GM19240 (cell line): Measurements from ENCODE around the gene TRIM56.
"Not testable (repeated sequence)": the region's sequence is repeated elsewhere in the genome, so short reads cannot be mapped to it uniquely, and the experiment has no call there.

Experiments used
- DNase-seq: peaks from one replicate; pipeline ENCODE4 v3.0.0; 2011; ENCODE audit warnings: low spot score; ENCODE audit not compliant: insufficient read length

TRIM56 gene

GRCh38 chr7:101088858-101089529 lies 3.7 kb downstream of the TRIM56 start:
- DNase-seq = no peak

DNA sequence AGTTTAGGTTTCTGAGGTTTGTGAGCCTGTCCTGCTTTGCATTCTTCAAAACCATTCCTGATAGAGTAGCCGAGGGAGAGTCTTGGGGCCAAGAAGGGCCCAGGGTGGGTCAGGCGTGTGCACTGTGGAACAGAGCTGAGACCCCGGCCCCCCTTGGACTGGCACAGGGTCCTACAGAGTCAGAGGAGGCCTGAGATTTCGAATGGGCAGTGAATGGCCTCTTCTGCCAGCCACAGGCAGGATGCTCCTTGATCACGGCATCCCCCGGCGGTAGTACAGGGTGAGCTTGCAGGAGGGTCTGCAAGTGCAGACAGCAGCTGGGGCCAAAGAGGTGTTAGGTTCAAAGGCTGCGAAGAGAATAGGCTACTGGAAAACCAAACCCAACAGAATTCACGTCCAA lies 4.6 kb downstream of the TRIM56 start:
- no peak for DNase-seq

DNA sequence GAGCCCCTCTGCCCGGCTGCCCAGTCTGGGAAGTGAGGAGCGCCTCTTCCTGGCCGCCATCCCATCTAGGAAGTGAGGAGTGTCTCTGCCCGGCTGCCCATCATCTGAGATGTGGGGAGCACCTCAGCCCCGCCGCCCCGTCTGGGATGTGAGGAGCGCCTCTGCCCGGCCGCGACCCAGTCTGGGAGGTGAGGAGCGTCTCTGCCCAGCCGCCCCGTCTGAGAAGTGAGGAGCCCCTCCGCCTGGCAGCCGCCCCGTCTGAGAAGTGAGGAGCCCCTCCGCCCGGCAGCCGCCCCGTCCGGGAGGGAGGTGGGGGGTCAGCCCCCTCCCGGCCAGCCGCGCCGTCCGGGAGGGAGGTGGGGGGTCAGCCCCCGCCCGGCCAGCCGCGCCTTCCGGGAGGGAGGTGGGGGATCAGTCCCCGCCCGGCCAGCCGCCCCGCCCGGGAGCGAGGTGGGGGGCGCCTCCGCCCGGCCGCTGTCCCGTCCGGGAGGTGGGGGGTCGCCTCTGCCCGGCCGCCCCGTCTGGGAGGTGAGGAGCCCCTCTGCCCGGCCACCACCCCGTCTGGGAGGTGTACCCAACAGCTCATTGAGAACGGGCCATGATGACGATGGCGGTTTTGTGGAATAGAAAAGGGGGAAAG lies 7.1 kb downstream of the TRIM56 start:
- not testable (repeated sequence) for DNase-seq

- no peak for DNase-seq
Observed at GRCh38 chr7:101093906-101094305, 8.6 kb downstream of the TRIM56 start.

- DNase-seq = no peak
Observed at GRCh38 chr7:101094376-101094775, 9.1 kb downstream of the TRIM56 start.

DNA sequence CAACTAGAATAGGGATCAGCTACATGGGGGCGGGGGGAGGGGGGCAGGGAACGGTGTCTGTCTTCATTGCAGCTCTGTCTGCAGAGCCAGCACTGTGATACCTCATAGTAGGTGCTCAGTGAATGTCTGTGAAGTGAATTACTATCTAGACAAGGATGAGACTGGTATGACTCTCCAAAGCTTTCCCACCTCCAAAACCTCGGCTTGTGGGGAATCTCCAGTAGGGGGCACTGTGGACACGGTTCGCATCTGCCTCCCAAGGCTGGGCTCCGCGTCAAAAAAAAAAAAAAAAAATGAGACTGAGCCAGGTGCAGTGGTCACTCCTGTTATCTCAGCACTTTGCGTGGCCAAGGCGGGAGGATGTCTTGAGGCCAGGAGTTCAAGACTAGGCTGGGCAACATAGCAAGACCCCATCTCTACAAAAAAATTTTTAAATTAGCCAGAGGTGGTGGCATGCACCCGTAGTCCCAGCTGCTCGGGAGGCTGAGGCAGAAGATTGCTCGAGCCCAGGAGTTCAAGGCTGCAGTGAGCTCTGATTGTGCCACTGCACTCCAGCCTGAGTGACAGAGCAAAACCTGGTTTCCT lies 9.6 kb downstream of the TRIM56 start:
- DNase-seq = no peak

GRCh38 chr7:101096331-101096956 lies 11.2 kb downstream of the TRIM56 start:
- DNase-seq = no peak

GRCh38 chr7:101096957-101097347 lies 11.7 kb downstream of the TRIM56 start:
- DNase-seq = no peak

DNA sequence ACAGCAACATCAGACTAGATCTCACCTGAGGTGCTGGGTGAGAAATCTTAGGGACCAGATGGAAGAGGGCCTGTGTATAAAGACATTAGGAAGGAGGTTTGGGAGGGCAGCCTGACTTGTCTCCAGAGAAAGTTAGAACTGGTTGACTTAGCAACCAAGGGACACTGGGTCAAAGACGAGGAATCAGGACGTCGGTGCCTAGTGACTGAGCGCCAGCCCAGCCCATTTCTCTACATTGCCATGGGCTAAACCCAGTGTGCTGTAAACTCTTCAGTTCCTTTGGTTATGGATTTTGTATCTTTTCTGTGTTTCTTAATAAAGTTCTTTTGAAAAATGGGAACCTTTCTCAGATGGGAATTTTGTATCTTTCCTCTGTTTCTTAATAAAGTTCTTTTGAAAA lies 12.3 kb downstream of the TRIM56 start:
- DNase-seq = no peak

GRCh38 chr7:101099969-101100781 lies 14.9 kb downstream of the TRIM56 start:
- DNase-seq = no peak

DNA sequence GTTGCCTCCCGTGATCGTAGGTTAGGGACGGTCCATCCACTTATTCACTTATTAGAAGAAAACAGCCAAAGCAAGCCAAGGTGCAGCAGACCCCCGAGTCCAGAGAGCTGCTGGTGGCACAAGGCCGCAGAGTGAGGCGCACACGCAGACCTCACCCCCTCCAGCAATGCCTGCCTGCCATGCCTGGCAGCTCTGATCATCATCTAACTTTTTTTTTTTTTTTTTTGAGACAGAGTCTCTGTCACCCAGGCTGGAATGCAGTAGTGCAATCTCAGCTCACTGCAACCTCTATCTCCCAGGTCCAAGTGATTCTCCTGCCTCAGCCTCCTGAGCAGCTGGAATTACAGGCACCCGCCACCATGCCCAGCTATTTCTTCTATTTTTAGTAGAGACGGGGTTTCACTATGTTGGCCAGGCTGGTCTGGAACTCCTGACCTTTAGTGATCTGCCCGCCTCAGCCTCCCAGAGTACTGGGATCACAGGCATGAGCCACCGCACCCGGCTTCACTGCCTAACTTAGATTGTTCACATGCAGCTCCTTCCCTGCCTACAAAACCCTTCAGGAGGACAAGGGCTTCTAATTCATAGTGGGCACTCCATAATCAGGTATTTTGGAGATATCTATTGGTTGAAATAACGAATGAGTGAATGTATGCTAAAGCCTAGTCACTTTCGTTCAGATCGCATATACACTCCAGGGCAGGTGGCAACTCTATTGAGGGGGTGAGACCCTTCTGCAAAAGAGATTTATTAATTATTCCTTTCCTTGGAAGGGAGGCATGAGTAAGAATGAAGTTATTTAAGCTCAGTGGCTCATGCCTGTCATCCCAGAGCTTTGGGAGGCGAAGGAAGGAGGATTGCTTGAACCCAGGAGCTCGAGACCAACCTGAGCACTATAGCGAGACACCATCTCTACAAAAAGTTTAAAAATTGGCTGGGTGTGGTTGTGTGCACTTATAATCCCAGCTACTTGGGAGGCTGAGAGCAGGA lies 15.9 kb downstream of the TRIM56 start:
- DNase-seq = no peak

DNA sequence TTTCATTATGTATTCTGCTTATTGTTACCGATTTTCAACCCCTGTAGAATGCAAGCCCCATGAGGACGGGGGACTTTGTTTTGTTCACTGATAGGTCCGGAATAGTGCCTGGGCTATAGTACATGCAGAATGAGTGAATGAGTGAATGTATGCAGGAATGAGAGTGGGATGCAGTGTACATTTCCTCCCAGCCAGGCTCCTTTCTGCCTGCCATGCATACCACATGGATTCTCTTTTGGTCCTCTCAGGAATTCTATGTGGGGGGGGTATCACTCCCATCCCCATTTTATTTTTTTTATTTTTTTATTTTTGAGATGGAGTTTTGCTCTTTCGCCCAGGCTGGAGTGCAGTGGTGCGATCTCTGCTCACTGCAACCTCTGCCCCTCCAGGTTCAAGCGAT lies 16.7 kb downstream of the TRIM56 start:
- DNase-seq = no peak

DNA sequence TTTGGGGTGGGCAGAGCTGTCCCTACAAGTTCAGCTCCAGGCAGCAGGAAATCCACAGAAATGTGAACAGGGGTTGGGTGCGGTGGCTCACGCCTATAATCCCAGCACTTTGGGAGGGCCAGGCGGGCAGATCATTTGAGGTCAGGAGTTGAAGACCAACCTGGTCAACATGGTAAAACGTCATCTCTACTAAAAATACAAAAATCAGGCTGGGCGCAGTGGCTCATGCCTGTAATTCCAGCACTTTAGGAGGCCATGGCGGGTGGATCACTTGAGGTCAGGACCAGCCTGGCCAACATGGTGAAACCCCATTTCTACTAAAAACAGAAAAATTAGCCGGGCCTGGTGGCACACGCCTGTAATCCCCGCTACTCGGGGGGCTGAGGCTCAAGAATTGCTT lies 18.4 kb downstream of the TRIM56 start:
- DNase-seq = not testable (repeated sequence)

DNA sequence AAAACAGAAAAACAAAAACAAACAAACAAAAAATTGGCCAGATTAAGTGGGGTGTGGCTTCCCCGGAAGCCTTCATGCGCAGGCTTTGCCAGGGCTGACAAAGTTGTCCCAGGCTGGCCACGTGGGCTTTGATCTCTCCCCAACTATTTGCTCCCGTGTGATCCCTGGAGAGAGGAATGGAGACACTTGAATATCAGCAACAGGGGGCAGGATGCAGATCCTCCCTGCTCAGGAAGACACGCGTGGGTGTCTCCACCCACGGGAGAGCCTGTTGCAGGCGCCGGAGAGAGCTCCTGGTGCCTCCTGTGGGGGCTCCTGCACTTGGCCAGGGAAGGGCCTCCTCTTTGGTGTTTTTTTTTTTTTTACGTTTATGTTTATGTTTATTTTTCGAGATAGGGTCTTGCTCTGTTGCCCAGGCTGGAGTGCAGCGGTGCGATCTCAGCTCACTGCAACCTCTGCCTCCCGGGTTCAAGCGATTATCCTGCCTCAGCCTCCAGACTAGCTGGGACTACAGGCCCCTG lies 19.0 kb downstream of the TRIM56 start:
- no peak for DNase-seq

DNA sequence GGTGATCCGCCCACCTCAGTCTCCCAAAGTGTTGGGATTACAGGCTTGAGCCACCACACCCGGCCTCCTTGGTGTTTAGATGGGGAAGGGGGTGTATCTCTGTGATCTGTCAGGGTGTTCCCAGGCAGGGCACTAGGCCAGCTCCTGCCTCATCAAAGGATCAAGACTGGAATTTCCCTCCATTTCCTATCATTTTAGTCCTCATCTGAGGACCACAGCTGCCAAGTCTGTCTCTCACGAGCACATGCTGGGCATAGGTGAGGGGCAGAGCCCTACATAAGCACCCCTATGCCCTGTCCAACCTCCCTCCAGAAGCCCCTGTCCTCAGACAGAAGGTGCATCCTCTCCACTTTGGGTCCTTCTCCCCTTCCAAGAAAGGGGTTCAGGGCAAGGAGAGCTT lies 19.5 kb downstream of the TRIM56 start:
- DNase-seq = no peak

DNA sequence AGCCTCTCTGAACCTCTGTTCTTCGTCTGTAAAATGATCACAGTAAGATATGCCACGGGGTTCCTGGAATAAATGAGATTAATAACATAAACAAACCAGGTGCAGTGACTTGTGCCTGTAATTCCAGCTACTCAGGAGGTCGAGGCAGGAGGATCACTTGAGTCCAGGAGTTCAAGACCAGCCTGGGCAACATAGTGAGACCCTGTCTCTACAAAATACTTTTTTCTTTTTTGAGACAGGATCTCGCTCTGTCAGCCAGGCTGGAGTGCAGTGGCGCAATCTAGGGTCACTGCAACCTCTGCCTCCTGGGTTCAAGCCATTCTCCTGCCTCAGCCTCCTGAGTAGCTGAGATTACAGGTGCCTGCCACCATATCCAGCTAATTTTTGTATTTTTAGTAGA lies 20.0 kb downstream of the TRIM56 start:
- DNase-seq = not testable (repeated sequence)

- DNase-seq = no peak
Observed at GRCh38 chr7:101106386-101106785, 21.1 kb downstream of the TRIM56 start.

GRCh38 chr7:101108330-101108857 lies 23.1 kb downstream of the TRIM56 start:
- no peak for DNase-seq

DNA sequence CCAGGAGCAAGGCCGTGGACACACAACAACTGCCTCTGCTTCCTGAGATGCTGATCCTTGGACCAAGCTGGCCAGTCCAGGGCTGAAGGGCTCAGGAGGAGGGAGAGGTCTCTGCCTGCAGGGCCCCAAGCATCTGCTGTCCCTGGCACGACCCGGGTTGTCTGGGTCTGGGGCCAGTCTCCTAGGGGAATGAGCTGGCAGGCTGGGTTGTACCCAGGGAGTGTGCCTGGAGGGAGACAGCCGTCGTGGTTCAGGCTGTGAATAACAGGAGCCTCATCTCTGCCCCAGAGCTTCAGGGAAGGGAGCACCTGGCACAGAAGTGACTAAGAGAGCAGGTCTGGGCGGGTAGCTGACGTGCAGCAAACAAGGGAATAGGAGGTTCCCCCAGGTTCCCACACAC lies 23.7 kb downstream of the TRIM56 start:
- DNase-seq = no peak

- DNase-seq = no peak
Observed at GRCh38 chr7:101109368-101109767, 24.1 kb downstream of the TRIM56 start.
